K562 (cell line): Measurements from ENCODE around the gene CRAT. TPM values are rescaled to one million over a fixed set of nuclear protein-coding genes. Genes with fewer than 3 reads are reported as not detected.

Experiments used
- BRD4 ChIP-seq: fragments of 200-600 bp; sonication (generic); IDR thresholded peaks from 2 replicates; pipeline ENCODE4 v1.6.1; 2017; ENCODE audit warnings: inconsistent platforms
- CCNT2 ChIP-seq: IDR thresholded peaks from 2 replicates; pipeline ENCODE4 v1.6.1; 2011; ENCODE audit warnings: borderline replicate concordance, low read depth, mild to moderate bottlenecking, moderate library complexity, mixed read lengths, low read length; ENCODE audit not compliant: insufficient read length; ENCODE audit errors: extremely low read depth
- FOXK2 ChIP-seq, 2 experiments: fragments of 450-650 bp; IDR thresholded peaks in 1 of 2; conservative IDR thresholded peaks in 1 of 2; 2 replicates each; pipeline ENCODE4 v1.6.1; 2016; ENCODE audit warnings: low read depth in 2 of 2, mild to moderate bottlenecking in 1 of 2
- HMGN3 ChIP-seq: IDR thresholded peaks from 2 replicates; pipeline ENCODE4 v1.6.1; 2011; ENCODE audit warnings: borderline replicate concordance, low read depth, mild to moderate bottlenecking, mixed read lengths, low read length; ENCODE audit not compliant: insufficient read length; ENCODE audit errors: extremely low read depth
- KLF1 ChIP-seq: fragments of 450-650 bp; IDR thresholded peaks from 2 replicates; pipeline ENCODE4 v1.6.1; 2016; ENCODE audit warnings: missing genetic modification characterization, missing compliant biosample characterization
- KLF16 ChIP-seq: IDR thresholded peaks from 2 replicates; pipeline ENCODE4 v1.6.1; 2016; ENCODE audit warnings: antibody characterized with exemption
- SIX5 ChIP-seq, 2 experiments: IDR thresholded peaks; 2 replicates each; pipeline ENCODE4 v1.6.1; 2011; ENCODE audit warnings: low read length in 2 of 2, borderline replicate concordance in 1 of 2, low read depth in 1 of 2, mild to moderate bottlenecking in 1 of 2, moderate library complexity in 1 of 2; ENCODE audit not compliant: insufficient read depth in 1 of 2
- SMARCE1 ChIP-seq: fragments of 450-650 bp; IDR thresholded peaks from 2 replicates; pipeline ENCODE4 v1.7.1; 2016; ENCODE audit warnings: mild to moderate bottlenecking
- SMC3 ChIP-seq: conservative IDR thresholded peaks from 2 replicates; pipeline ENCODE4 v1.6.1; 2011; ENCODE audit warnings: low read depth, low read length, improper control_type of control experiment; ENCODE audit not compliant: insufficient read depth
- SRF ChIP-seq, 2 experiments: fragments of 250-450, 450-650 bp in 1 of 2; sonication (Bioruptor Pico) in 1 of 2; sonication (generic) in 1 of 2; formaldehyde crosslinking; IDR thresholded peaks; 2 replicates each; pipeline versions ENCODE4 v1.5.0 to v1.5.1; 2020 to 2022; ENCODE audit warnings: mild to moderate bottlenecking in 1 of 2, missing genetic modification reagents in 1 of 2
- WHSC1 ChIP-seq: IDR thresholded peaks from one replicate; pipeline ENCODE4 v1.6.1; 2012; ENCODE audit warnings: low read length, control low read depth, inconsistent platforms
- ZBTB40 ChIP-seq, 2 experiments: fragments of 450-650 bp in 1 of 2; sonication (generic) in 1 of 2; formaldehyde crosslinking in 1 of 2; IDR thresholded peaks; 2 replicates each; pipeline versions ENCODE4 v1.7.1 to v1.9.0; 2016 to 2022; ENCODE audit warnings: inconsistent platforms in 1 of 2, mild to moderate bottlenecking in 1 of 2, missing genetic modification reagents in 1 of 2
- ZNF143 ChIP-seq: sonication (generic); formaldehyde crosslinking; IDR thresholded peaks from 2 replicates; pipeline ENCODE4 v1.9.0; 2022; ENCODE audit warnings: mild to moderate bottlenecking, missing genetic modification reagents
- ZNF24 ChIP-seq: fragments of 450-650 bp; IDR thresholded peaks from 2 replicates; pipeline ENCODE4 v1.6.1; 2016
- ZNF717 ChIP-seq: fragments of 250-450 bp; sonication (Bioruptor Pico); IDR thresholded peaks from 2 replicates; pipeline ENCODE4 v1.5.0; 2021
- polyA plus RNA-seq, 8 experiments: library from polyadenylated mRNA; depleted of rRNA in 4 of 8; stranded (reverse) in 5 of 8; unstranded in 3 of 8; fragments of >200 nt; fragmentation: Nextera tagmentation in 2 of 8; fragmentation: Illumina TruSeq in 1 of 8; extraction: Ambion mirVana in 2 of 8; extraction: Trizol in 1 of 8; gene quantifications; 2 replicates each; pipeline versions ENCODE4 v1.2.1 to v1.2.3, GENCODE V29; 2011 to 2014; ENCODE audit warnings: inconsistent platforms in 1 of 8, missing spikeins in 1 of 8
- total RNA-seq, 7 experiments: library from RNA; depleted of rRNA in 6 of 7; stranded (reverse); fragments of >200 nt in 6 of 7; fragmentation: Illumina TruSeq in 2 of 7; extraction: Trizol in 2 of 7; gene quantifications; 2 replicates each; pipeline versions ENCODE4 v1.2.1 to v1.2.3, GENCODE V29; 2011 to 2021; ENCODE audit warnings: low replicate concordance in 1 of 7
- TF ChIP-seq, protein P1 (sequence below): fragments of 450-650 bp; IDR thresholded peaks from 2 replicates; pipeline ENCODE4 v1.6.1; 2017; ENCODE audit warnings: mild to moderate bottlenecking, moderate library complexity
- TF ChIP-seq, protein P2 (sequence below): fragments of 250-450 bp; sonication (Bioruptor Pico); IDR thresholded peaks from 2 replicates; pipeline ENCODE4 v1.4.0; 2020

CRAT gene
- total and polyA plus RNA-seq, 9 of the 15 experiments (the other 6 are each of a cell fraction or from before 2014, with no cell fraction given), result 0.20 to 13.8 (median 5.4) TPM

GRCh38 chr9:129139993-129140396 is 29.4 kb upstream of the CRAT start (continued):
- no peak for TF ChIP-seq HMGN3
- TF ChIP-seq SMARCE1, result peak; percentile 62; the same call in 1 of the 2 replicates
- peak; percentile 80 for TF ChIP-seq ZBTB40 (IDR thresholded peaks at IDR 0.05)
- no peak for TF ChIP-seq ZBTB40 (CRISPR knock-in tag; IDR thresholded peaks at IDR 0.05)
- no peak for TF ChIP-seq WHSC1
- TF ChIP-seq, protein P1, sequence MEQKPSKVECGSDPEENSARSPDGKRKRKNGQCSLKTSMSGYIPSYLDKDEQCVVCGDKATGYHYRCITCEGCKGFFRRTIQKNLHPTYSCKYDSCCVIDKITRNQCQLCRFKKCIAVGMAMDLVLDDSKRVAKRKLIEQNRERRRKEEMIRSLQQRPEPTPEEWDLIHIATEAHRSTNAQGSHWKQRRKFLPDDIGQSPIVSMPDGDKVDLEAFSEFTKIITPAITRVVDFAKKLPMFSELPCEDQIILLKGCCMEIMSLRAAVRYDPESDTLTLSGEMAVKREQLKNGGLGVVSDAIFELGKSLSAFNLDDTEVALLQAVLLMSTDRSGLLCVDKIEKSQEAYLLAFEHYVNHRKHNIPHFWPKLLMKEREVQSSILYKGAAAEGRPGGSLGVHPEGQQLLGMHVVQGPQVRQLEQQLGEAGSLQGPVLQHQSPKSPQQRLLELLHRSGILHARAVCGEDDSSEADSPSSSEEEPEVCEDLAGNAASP, result no peak; the same call in none of the 2 replicates
- no peak for TF ChIP-seq ZNF143 (CRISPR knock-in tag)
- TF ChIP-seq KLF16, result no peak
- TF ChIP-seq KLF1 (tag), result no peak
- peak; percentile 39 to 40; a peak in 1 of 4 replicates for TF ChIP-seq FOXK2 (conservative IDR thresholded peaks at IDR 0.05 in 1 of 2, IDR thresholded peaks at IDR 0.05 in 1 of 2; ENCODE audit: low read depth in 2 of 2)
- TF ChIP-seq BRD4, result peak; percentile 89
- TF ChIP-seq, protein P2, sequence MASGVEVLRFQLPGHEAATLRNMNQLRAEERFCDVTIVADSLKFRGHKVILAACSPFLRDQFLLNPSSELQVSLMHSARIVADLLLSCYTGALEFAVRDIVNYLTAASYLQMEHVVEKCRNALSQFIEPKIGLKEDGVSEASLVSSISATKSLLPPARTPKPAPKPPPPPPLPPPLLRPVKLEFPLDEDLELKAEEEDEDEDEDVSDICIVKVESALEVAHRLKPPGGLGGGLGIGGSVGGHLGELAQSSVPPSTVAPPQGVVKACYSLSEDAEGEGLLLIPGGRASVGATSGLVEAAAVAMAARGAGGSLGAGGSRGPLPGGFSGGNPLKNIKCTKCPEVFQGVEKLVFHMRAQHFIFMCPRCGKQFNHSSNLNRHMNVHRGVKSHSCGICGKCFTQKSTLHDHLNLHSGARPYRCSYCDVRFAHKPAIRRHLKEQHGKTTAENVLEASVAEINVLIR (CRISPR knock-in tag), result no peak
- TF ChIP-seq SRF (CRISPR knock-in tag; IDR thresholded peaks at IDR 0.05), result no peak
- no peak for TF ChIP-seq CCNT2
- no peak for TF ChIP-seq ZNF24
- no peak for TF ChIP-seq ZNF717 (CRISPR knock-in tag)
- TF ChIP-seq SIX5 (IDR thresholded peaks at IDR 0.05; ENCODE audit: borderline replicate concordance in 1 of 2, insufficient read depth in 1 of 2, low read depth in 1 of 2, low read length in 2 of 2), result no peak
- no peak for TF ChIP-seq SMC3
